Kidney epithelial cell (primary cell): ENCODE results near the gene SLC25A21. TPM values are rescaled to one million over a fixed set of nuclear protein-coding genes. Genes with fewer than 3 reads are reported as not detected.
"Not testable (repeated sequence)": the region's sequence is repeated elsewhere in the genome, so short reads cannot be mapped to it uniquely, and the experiment has no call there.

Source experiments
- DNase-seq: peaks from one replicate; pipeline ENCODE4 v3.0.0-alpha.2; 2010; ENCODE audit warnings: low read depth
- H3K27me3 ChIP-seq: 2 replicates; pipeline ENCODE4 v1.6.0; 2011; ENCODE audit warnings: low read length; ENCODE audit not compliant: control insufficient read depth, insufficient read depth
- H3K36me3 ChIP-seq: 2 replicates; pipeline ENCODE4 v1.5.1; 2011; ENCODE audit warnings: low read length; ENCODE audit not compliant: control insufficient read depth, insufficient read depth
- H3K4me3 ChIP-seq: 2 replicates; pipeline ENCODE4 v1.5.1; 2011; ENCODE audit warnings: low read depth, mild to moderate bottlenecking, control low read depth, low read length
- CTCF ChIP-seq: IDR thresholded peaks from 2 replicates; pipeline ENCODE4 v1.5.1; 2011; ENCODE audit warnings: mild to moderate bottlenecking, moderate library complexity, low read length, control low read depth, inconsistent platforms; ENCODE audit not compliant: insufficient read depth, poor library complexity, severe bottlenecking
- total RNA-seq: library from RNA; depleted of rRNA; stranded (reverse); fragments of >200 nt; gene quantifications from 2 replicates; pipeline ENCODE4 v1.2.3, GENCODE V29; 2015

SLC25A21 gene
- total RNA-seq, 1 donor from 2014 or later = 2.1 TPM

- Histone ChIP-seq H3K4me3 (no peak overlapping the region), H3K27me3 (no peaks in the 10 kb centered on the region), H3K36me3 (no peaks in the 10 kb centered on the region)
- no peak for DNase-seq
- TF ChIP-seq CTCF = no peak
These were observed 183.4 kb downstream of the SLC25A21 start for GRCh38 chr14:36988989-36989388.

- Histone ChIP-seq H3K36me3 (no peaks in the 10 kb centered on the region), H3K27me3 (no peaks in the 10 kb centered on the region), H3K4me3 (no peak overlapping the region)
- no peak for DNase-seq
- no peak for TF ChIP-seq CTCF
These were observed 183.8 kb downstream of the SLC25A21 start for GRCh38 chr14:36988568-36988967.

GRCh38 chr14:36986407-36986806 lies 186.0 kb downstream of the SLC25A21 start:
- Histone ChIP-seq H3K36me3 (no peaks in the 10 kb centered on the region), H3K4me3 (no peak overlapping the region), H3K27me3 (no peaks in the 10 kb centered on the region)
- DNase-seq = no peak
- no peak for TF ChIP-seq CTCF

- Histone ChIP-seq H3K4me3 (no peak overlapping the region), H3K36me3 (no peaks in the 10 kb centered on the region), H3K27me3 (no peaks in the 10 kb centered on the region)
- no peak for TF ChIP-seq CTCF
- no peak for DNase-seq
These were observed 190.4 kb downstream of the SLC25A21 start for GRCh38 chr14:36981832-36982529.

GRCh38 chr14:36980413-36980812 lies 192.0 kb downstream of the SLC25A21 start:
- not testable (repeated sequence) for H3K27me3 ChIP-seq, DNase-seq, H3K36me3 ChIP-seq, H3K4me3 ChIP-seq

- DNase-seq = no peak
- Histone ChIP-seq H3K36me3 (no peaks in the 10 kb centered on the region), H3K4me3 (no peak overlapping the region), H3K27me3 (no peaks in the 10 kb centered on the region)
- TF ChIP-seq CTCF = no peak
These were observed 192.5 kb downstream of the SLC25A21 start for GRCh38 chr14:36979863-36980262.
